HG02642 (cell line): ENCODE measurements around the gene MFSD6.
"Not testable (repeated sequence)": the region's sequence is repeated elsewhere in the genome, so short reads cannot be mapped to it uniquely, and the experiment has no call there.

Experiments
- ATAC-seq: cut with Tn5 transposase; IDR thresholded peaks from one replicate; pipeline ENCODE4 v1.9.1; 2021; ENCODE audit warnings: mild to moderate bottlenecking; ENCODE audit not compliant: unreplicated experiment, poor library complexity

The MFSD6 gene

DNA sequence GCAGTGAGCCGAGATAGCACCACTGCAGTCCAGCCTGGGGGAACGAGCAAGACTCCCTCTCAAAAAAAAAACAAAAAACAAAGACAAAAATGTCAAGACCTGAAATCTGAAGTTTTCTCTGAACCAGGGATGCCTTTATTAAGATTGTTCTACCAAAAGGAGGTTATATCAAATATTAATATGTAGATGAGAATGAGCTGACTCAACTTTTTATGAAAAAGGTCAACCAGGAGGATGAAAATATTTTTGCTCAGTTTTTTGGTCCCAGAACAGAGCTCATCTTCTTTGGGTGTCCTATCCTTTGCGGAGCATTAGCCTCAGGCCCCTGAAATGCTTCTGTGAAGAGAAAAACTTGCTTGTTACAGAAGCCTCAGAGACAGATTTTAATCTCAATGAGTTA is 82.3 kb downstream of the MFSD6 start:
- no peak for ATAC-seq

DNA sequence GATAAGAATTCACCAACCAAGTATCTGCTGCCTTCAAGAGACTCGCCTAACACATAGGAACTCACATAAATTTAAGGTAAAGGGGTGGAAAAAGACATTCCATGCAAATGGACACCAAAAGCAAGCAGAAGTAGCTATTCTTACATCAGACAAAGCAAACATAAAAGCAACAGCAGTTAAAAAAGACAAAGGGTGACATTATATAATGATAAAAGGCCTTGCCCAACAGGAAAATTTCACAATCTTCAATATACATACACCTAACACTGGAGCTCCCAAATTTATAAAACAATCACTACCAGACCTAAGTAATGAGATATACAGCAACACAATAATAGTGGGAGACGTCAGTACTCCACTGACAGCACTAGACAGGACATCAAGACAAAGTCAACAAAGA is 84.9 kb downstream of the MFSD6 start:
- no peak for ATAC-seq

DNA sequence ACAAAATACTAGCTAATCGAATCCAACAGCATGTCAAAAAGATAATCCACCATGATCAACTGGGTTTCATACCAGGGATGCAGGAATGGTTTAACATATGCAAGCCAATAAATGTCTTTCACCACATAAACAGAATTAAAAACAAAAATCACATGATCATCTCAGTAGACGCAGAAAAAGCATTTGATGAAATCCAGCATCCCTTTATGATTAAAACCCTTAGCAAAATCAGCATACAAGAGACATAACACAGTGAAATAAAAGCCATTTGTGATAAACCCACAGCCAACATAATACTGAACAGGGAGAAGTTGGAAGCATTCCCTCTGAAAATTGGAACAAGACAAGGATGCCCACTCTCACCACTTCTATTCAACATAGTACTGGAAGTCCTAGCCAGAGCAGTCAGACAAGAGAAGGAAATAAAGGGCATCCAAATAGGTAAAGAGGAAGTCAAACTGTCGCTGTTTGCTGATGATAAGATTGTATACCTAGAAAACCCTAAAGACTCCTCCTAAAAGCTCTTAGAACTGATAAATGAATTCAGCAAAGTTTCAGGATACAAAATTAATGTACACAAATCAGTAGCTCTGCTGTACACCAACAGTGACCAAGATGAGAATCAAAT is 86.6 kb downstream of the MFSD6 start:
- not testable (repeated sequence) for ATAC-seq

DNA sequence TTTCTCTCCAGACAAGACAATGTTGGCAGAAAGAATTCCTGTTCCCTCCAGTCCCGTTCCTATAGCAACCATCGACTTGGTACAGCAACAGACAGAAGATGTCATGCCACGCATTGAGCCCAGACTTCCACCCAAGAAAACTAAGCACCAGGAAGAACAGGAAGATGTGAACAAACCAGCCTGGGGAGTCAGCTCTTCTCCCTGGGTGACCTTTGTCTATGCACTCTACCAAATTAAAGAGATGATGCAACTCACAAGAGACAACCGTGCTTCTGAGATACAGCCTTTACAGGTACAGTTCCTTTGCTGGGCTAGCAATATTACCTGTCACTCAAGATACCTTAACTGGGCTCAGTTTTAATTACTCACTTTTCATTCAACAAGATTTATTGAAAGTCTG is 89.3 kb downstream of the MFSD6 start:
- no peak for ATAC-seq

DNA sequence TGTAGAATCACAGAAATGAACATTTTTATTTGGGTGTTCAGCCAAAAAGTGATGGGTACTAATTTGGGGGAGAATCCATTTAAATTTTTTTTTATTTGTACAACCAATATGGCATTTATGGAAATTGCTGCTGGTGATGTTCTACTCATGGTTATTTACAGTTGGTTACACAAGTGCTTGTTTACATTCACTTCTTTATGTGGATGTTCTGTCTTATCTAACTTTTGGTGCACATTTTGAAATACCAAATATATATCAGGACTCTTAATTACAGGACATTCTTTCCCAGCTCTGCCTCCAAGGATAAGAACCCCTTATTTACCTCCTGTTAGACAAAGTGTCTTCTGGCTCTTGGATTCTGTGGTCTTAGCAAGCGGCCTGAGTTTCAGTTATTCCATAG is 91.1 kb downstream of the MFSD6 start:
- ATAC-seq: no peak

DNA sequence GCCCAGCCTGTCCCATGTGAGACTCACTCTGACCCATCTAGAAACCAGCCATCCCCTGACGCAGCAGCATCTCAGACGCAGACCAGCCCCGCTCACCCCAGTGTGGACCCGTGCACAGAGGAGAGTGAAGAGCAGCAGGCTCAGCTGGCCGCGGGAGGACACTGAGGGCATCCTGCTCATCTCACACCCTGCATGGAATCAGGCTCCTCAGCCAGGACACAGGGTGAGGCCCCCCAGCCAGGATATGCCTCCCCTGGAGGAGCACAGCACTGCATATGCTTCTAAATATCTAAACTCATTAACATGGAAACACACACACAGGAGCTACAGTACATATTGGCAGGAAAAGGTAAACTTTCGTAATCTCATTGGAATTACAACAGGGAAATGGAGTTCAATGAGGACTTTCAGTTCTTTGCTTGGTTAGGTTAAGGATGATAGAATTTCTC is 91.9 kb downstream of the MFSD6 start:
- no peak for ATAC-seq

DNA sequence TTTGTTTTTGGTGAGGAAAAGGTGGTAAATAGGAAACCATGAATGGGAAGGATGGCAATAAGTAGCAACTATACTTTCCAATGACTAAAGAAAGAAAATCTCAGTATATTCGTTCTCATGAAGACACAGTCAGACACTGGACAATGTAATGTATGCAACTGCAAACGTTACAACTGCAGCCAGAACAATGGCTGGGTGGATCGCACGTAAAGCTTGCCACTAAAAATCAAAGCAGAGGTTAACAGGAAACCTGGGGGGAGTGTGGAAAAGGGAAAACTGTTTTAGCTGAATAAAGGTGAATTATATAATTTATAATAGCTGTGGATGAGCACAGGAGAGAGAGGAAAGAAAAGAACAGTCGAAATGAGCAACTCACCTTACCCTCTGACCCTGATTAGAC is 93.1 kb downstream of the MFSD6 start:
- ATAC-seq: no peak

DNA sequence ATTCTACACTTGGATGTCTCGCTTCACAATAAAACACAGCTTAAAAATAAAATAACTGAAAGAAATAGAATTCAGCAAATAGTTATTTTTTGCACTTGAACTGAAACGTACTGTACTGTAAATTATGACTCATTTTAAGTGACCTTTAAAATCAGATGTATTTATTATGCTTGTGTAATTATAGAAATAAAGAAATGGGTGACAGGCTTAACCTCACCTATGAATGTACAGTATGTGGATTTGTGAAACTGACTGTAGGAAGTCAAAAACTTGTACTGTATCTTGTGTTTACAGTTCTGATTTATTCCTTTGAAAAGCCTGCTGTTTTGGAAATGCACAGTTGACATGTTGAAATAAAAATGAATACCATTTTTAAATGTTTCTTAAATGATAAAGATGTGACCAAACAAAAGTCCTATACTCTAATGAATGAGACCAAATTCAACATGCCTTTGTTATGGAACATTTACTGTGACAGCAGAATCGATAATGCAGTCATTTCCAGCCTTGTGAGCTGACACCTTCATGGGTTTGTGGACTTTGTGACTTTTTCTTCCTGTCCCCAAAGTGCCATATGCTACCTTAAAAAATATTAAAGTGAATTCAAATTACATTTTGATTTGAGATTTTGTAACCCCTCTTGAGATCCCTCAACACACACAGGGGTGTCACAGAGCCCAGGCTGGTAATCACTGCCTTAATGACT is 93.7 kb downstream of the MFSD6 start:
- no peak for ATAC-seq

DNA sequence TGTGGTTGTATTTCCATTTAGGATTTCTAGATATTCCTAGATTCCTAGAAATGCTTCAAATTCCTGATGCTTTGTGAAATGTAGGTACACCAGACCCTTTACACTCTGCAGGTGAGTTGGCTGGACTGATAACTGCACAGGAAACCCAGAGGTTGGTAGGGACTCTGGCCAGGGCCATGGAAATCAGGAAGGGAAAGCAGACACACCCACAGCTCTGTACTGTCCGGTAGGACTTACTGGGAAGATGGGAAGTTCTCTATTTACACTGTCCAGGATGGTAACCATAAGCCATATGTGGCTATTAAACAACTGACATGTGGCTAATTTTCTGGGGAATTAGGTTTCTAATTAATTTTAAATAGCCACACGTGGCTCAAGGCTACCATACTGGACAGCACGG is 94.9 kb downstream of the MFSD6 start:
- no peak for ATAC-seq

DNA sequence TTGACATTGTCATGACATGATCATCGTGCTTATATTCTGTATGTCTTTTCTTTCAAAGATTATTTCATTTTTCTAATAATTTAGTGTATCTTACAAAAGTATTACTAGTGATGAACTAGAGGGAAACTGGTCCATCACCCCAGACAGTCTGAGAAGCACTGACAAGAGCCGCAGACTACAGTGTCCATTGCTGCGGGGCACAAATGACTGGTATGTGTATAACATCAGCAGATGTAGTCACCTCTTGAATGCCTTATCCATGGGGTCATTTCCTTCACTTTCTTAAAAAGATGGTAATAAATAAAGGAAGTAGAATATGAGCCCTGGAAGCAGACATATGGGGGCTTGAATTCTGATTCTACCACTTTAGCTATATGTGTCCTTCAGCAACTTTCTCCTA is 96.8 kb downstream of the MFSD6 start:
- ATAC-seq: no peak

DNA sequence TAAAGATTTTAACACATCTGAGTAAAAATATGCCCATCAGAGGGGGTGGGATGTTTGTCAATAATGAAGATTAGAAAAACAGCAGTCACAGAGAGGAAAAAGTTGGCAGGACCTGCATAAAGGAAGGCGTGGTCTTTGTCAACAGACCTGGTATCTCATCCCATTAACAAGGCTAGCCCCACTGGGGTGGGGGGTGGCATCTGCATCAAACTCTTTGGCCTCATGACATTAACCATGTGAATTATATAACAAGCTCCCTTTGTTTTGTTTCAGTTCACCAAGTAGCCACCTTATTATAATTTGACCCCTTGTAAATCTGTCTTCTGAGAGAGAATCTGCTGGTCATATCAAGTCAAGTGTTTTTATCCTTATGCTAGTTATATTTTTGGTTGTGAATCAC is 97.5 kb downstream of the MFSD6 start:
- ATAC-seq: no peak

DNA sequence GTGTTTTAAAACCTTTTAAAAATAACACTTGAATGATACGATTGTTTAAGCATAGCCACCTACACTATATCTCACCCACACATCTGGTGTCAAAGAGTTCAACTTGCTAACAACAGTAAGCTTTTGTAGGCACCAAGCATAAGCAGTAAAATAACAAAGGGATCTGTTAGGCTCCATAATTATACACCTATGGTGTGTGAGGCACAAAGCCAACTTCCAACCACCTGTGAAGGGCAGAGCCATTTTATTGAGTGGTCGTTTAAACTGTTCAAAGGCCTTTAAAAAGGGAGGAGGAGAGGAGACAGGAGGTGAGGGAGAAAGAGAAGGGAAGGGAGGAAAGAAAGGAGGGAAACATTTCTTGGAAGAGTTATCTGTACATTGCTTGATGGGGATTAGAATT is 98.5 kb downstream of the MFSD6 start:
- no peak for ATAC-seq

DNA sequence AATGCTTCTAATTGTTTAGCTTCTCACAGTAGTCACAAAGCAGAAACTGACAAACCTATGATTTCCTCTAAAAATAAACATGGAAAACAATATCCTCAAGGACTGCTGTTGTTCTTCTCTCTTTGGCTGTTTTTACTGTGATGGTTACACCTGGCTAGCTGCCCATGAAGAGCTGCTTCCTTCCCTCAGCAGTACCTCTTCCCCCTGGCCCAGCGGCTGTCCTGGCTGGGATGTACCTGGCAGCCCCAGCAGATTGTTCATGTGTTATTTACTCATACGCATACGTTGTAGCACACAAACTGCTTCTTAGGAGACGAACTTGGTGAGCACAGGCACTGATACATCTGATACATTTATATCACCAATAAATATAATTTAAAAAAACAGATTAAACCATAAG is 99.0 kb downstream of the MFSD6 start:
- no peak for ATAC-seq

DNA sequence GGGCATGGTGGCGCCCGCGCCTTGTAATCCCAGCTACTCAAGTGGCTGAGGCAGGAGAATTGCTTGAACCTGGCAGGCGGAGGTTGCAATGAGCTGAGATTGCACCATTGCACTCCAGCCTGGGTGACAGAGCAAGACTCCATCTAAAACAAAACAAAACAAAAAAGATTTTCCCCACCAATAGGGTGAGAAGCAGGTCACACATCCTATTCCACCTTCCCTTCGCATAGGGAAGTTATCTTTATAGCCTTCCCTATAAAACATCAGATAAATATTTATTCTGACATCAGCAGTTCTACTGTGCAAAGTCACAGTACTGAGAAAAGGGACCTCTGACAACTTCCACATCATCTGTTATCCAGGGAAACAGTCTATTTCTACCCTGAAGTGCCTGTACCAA is 101.7 kb downstream of the MFSD6 start:
- ATAC-seq: not testable (repeated sequence)

DNA sequence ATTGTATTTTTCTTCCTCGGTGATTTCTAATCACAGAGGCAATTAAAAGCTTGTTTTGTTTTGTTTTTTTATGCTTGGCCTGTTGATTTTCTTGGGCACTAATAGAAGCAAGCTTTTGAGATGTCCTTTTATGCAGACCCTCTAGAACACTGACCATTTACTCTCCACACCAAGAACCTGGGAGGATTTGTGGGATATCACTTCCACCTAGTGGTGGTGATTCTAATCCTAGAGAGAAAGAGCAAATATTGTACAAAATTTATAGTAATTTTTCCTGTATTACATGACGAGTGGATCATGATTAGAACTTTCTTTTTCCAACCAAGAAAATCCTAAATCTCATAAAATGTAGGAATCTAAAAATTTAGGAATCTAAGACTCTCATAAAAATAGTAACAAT is 102.9 kb downstream of the MFSD6 start:
- ATAC-seq: no peak

DNA sequence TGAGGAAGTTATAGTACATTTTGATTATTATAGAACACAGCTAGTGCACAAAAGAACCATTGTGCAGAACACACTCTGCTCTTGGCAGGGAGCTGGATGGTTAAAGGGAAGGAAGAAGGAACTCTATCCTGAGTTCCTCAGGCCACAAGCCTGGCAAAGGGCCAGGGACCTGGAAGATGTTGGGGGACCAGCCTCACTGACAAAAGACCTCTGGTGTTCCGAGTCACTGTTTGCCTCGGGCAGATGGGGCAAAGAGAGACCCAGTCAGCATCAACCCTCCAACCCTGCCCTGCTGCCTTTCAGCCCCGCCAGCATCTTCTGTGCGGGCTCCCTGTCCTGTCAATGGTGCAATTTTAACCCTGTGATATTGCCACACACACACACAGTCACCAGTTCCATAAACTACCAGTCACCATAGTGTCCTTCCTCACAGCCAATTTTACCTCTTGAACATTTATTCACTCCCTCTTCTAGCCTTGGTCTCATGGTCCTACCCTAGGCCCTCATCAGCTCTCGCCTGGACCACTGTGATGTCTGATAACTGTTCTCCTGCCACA is 104.5 kb downstream of the MFSD6 start:
- ATAC-seq: no peak

DNA sequence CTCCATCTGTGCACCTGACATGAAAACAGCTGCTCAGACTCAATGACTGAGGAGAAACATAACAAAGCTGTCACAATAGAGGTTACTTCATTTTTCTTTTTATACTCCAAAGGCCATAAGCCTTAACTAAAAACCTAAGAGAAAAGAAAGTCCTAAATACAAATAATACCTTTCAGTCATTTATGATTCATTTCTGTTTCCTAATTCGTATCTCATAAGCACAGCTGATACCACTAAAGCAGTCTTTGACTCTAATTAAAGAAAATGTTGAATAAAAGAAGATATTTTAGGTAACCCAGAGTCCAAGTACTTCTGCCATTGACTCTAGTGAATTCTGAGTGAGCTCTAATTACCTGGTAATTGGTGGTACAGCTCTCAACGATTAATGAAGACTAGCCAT is 105.7 kb downstream of the MFSD6 start:
- ATAC-seq: no peak

DNA sequence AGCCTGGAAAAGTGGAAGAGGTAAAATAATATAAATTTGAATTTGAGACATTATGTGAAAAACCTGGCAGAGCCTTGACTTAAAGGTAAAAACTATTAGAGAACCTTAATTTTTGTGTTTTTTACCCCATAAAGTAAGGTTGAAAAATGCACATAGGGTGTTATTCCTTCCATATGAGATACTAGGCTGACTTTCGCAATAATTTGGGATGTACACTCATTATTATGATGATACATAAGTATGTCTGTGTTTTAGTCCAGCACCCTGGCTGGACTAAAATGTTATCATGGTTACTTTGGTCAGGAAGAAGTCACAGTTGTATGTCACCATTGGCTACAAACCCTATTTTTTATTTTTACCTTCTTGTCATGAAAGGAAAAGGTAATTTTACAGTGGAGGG is 106.5 kb downstream of the MFSD6 start:
- ATAC-seq: no peak

DNA sequence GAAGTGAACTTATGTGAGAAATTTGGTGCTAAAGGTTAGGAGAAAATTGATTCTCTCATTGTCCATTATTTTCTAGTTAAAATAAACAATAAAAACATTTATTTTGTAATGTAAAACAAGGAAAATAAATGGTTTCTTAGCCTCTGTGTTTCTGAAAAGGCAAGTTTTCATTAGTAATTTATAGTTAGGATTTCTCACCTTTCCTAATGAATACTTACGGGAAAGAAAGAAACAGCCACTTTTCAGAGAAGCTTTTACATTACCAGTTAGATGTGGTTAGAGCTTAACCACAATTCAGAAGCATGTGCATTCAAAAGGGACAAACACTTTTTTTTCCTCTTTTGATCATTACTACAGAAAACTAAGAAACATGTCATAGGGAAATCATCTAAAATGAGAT is 107.5 kb downstream of the MFSD6 start:
- ATAC-seq: no peak

DNA sequence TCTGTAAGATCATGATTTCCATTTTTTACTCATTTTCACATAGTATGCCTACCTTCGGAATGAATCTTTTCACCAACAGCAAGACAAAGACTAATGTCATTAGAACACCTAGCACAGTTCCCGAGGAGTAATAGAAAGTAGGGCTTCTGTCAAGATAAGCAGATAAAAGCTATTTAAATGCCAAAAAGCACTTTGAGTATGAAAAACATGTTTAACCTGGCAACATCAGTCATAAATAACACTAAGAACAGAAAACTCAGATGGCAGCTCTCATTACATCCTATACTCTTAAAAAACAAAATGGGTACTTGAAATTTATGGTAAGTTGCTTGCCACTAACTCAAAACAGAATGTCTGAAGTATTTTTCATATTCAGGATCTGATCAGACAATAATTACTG is 109.3 kb downstream of the MFSD6 start:
- no peak for ATAC-seq

DNA sequence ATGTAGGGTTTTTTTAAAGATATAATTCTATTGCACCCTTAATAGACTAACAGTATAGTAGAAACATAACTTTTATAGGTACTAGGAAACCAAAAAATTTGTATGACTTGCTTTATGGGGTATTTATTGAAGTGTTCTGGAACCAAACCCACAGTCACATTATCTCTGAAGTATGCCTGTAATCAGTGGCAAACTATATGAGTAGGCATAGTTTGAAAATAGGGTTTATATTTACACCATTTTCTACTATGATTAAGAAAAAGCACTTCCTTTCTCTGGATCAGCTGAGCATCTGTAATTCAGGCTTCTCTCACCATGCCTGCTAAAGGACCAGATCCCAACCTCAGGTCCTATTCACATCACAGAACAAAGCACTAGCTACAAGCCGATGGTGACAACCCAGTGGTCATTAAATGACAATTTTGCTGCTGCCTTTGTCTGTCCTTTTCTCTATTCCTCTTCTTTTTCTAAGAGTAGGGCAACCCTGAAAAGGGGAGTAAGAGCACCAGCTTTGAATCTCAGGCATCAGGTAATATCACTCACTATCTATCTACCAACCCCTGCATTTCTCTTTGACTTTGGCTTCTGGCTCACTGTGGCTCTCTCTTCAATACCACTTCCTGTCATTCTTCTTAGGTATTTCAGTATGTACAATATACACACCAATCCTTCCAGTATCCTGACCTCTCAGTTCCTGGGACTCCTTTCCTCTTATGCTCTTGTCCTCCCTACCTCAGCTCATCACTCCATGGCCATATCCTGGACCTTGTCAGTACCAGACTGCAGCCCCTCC is 112.0 kb downstream of the MFSD6 start:
- ATAC-seq: no peak
